H1 (cell line): ENCODE measurements around the gene OCLN. TPM values are rescaled to one million over a fixed set of nuclear protein-coding genes. Genes with fewer than 3 reads are reported as not detected.
"Not testable (repeated sequence)": the region's sequence is repeated elsewhere in the genome, so short reads cannot be mapped to it uniquely, and the experiment has no call there.

Source experiments
- CTCF ChIA-PET: fragments of 300-600 bp; sonication (Branson Sonifier 250); formaldehyde crosslinking; loops from one replicate; lab custom pipeline; 2021; ENCODE audit not compliant: partially characterized antibody; lab: Charles Lee
- POLR2A ChIA-PET: fragments of 300-600 bp; sonication (Branson Sonifier 250); formaldehyde crosslinking; loops from one replicate; lab custom pipeline; 2021; ENCODE audit warnings: inconsistent platforms; ENCODE audit not compliant: partially characterized antibody; lab: Charles Lee
- DNase-seq, 2 experiments: peaks; one replicate each; pipeline versions ENCODE4 v3.0.0 to v3.0.0-alpha.2; 2010 to 2022; ENCODE audit warnings: low spot score in 2 of 2, low read depth in 1 of 2, mixed read lengths in 1 of 2
- FAIRE-seq: peaks from 2 replicates; lab custom pipeline; 2011; peaks lifted over from hg19 to GRCh38; lab: Jason Lieb, UNC
- H2AFZ ChIP-seq: 2 replicates; pipeline ENCODE4 v1.8.1; 2012; ENCODE audit warnings: low read length, inconsistent platforms
- H2AK5ac ChIP-seq: 2 replicates; pipeline ENCODE4 v1.6.1; 2013; ENCODE audit warnings: low read depth, low read length
- H2BK120ac ChIP-seq: replicated peaks from 2 replicates; pipeline ENCODE3; 2013; ENCODE audit warnings: low read depth, low read length, inconsistent platforms
- H2BK12ac ChIP-seq: 2 replicates; pipeline ENCODE4 v1.6.1; 2013; ENCODE audit warnings: low read depth, low read length
- H2BK15ac ChIP-seq: 2 replicates; pipeline ENCODE4 v1.6.1; 2013; ENCODE audit warnings: low read length
- H2BK20ac ChIP-seq: 2 replicates; pipeline ENCODE4 v1.6.1; 2013; ENCODE audit warnings: low read length
- H2BK5ac ChIP-seq: 2 replicates; pipeline ENCODE4 v1.6.1; 2013; ENCODE audit warnings: low read depth, low read length
- H3K14ac ChIP-seq: 2 replicates; pipeline ENCODE4 v1.6.1; 2013; ENCODE audit warnings: inconsistent platforms; ENCODE audit not compliant: insufficient read length
- H3K18ac ChIP-seq: 2 replicates; pipeline ENCODE4 v1.6.1; 2013; ENCODE audit warnings: low read length; ENCODE audit errors: extremely low read depth
- H3K23ac ChIP-seq: 2 replicates; pipeline ENCODE4 v1.6.1; 2013; ENCODE audit warnings: inconsistent platforms; ENCODE audit not compliant: insufficient read length
- H3K23me2 ChIP-seq: 2 replicates; pipeline ENCODE4 v1.6.1; 2013; ENCODE audit warnings: low read depth, low read length
- H3K27ac ChIP-seq: 2 replicates; pipeline ENCODE4 v1.6.1; 2011; ENCODE audit warnings: low read depth, low read length, inconsistent platforms
- H3K27me3 ChIP-seq, 4 experiments: replicated peaks in 1 of 4; 1 replicate in 1 of 4; 2 replicates in 3 of 4; pipeline versions ENCODE4 v1.6.1 to v1.8.1; 2011 to 2013; ENCODE audit warnings: low read length in 3 of 4, mild to moderate bottlenecking in 3 of 4, inconsistent platforms in 2 of 4, mixed read lengths in 2 of 4, moderate library complexity in 1 of 4; ENCODE audit not compliant: control insufficient read depth in 3 of 4, insufficient read depth in 3 of 4; ENCODE audit errors: extremely low read depth in 1 of 4
- H3K36me3 ChIP-seq, 4 experiments: 2 replicates each; pipeline versions ENCODE4 v1.6.1 to v1.8.1; 2011 to 2013; ENCODE audit warnings: mild to moderate bottlenecking in 4 of 4, low read length in 3 of 4, moderate library complexity in 2 of 4, control low read depth in 1 of 4, inconsistent platforms in 1 of 4; ENCODE audit not compliant: insufficient read depth in 4 of 4, control insufficient read depth in 2 of 4
- H3K4ac ChIP-seq: replicated peaks from 2 replicates; pipeline ENCODE3; 2013; ENCODE audit warnings: low read length, low read depth, mixed read lengths, inconsistent platforms; ENCODE audit not compliant: insufficient read length
- H3K4me1 ChIP-seq, 4 experiments: replicated peaks in 1 of 4; 1 replicate in 1 of 4; 2 replicates in 3 of 4; pipeline versions ENCODE4 v1.6.1 to v1.8.1; 2011 to 2013; ENCODE audit warnings: low read length in 3 of 4, inconsistent platforms in 2 of 4, mixed read lengths in 1 of 4; ENCODE audit not compliant: insufficient read depth in 4 of 4, control insufficient read depth in 3 of 4
- H3K4me2 ChIP-seq, 2 experiments: 2 replicates each; pipeline versions ENCODE4 v1.6.1 to v1.8.1; 2011 to 2013; ENCODE audit warnings: low read depth in 2 of 2, low read length in 2 of 2, control low read depth in 1 of 2, inconsistent platforms in 1 of 2, mild to moderate bottlenecking in 1 of 2; ENCODE audit not compliant: insufficient read depth in 1 of 2
- H3K4me3 ChIP-seq, 4 experiments: fragments of 200-600, 300-600 bp in 1 of 4; sonication (generic), shearing (Covaris generic), sonication (Bioruptor Twin) in 1 of 4; 2 replicates each; pipeline versions ENCODE4 v1.5.1 to v1.8.1; 2011 to 2016; ENCODE audit warnings: low read length in 4 of 4, low read depth in 3 of 4, control low read depth in 2 of 4, inconsistent platforms in 2 of 4, mild to moderate bottlenecking in 2 of 4, mixed read lengths in 1 of 4, moderate library complexity in 1 of 4; ENCODE audit not compliant: insufficient read depth in 2 of 4; ENCODE audit errors: extremely low read depth in 1 of 4
- H3K56ac ChIP-seq: replicated peaks from 2 replicates; pipeline ENCODE3; 2013; ENCODE audit warnings: low read depth, mild to moderate bottlenecking, mixed read lengths, low read length, inconsistent platforms; ENCODE audit not compliant: insufficient read length
- H3K79me1 ChIP-seq: 2 replicates; pipeline ENCODE4 v1.6.1; 2013; ENCODE audit warnings: low read depth, low read length, control low read depth
- H3K79me2 ChIP-seq, 2 experiments: 2 replicates each; pipeline versions ENCODE4 v1.6.1 to v1.8.1; 2012 to 2013; ENCODE audit warnings: low read length in 2 of 2, mild to moderate bottlenecking in 2 of 2, inconsistent platforms in 1 of 2; ENCODE audit not compliant: insufficient read depth in 2 of 2, control insufficient read depth in 1 of 2
- H3K9ac ChIP-seq, 4 experiments: replicated peaks in 1 of 4; 1 replicate in 1 of 4; 2 replicates in 3 of 4; pipeline versions ENCODE4 v1.6.1 to v1.8.1; 2011 to 2013; ENCODE audit warnings: low read depth in 3 of 4, low read length in 3 of 4, control low read depth in 2 of 4, mild to moderate bottlenecking in 2 of 4, moderate library complexity in 2 of 4, inconsistent platforms in 1 of 4; ENCODE audit errors: extremely low read depth in 1 of 4
- H3K9me3 ChIP-seq, 2 experiments: 2 replicates each; pipeline versions ENCODE4 v1.6.1 to v1.8.1; 2012 to 2013; ENCODE audit warnings: mild to moderate bottlenecking in 2 of 2, moderate library complexity in 2 of 2, control low read depth in 1 of 2, inconsistent platforms in 1 of 2, low read depth in 1 of 2, low read length in 1 of 2, mixed read lengths in 1 of 2; ENCODE audit not compliant: insufficient read depth in 2 of 2
- H4K20me1 ChIP-seq, 2 experiments: replicated peaks in 1 of 2; 2 replicates each; pipeline versions ENCODE3 to v1.8.1; 2011 to 2013; ENCODE audit warnings: inconsistent platforms in 2 of 2, low read length in 2 of 2, mild to moderate bottlenecking in 1 of 2; ENCODE audit not compliant: insufficient read depth in 2 of 2, control insufficient read depth in 1 of 2
- H4K5ac ChIP-seq: 2 replicates; pipeline ENCODE4 v1.6.1; 2013; ENCODE audit warnings: low read length, low read depth, mixed read lengths, inconsistent platforms; ENCODE audit not compliant: insufficient read length
- H4K8ac ChIP-seq: 2 replicates; pipeline ENCODE4 v1.8.0; 2013; ENCODE audit warnings: mild to moderate bottlenecking, moderate library complexity, low read length, inconsistent platforms; ENCODE audit not compliant: insufficient read depth; ENCODE audit errors: extremely low read depth
- H4K91ac ChIP-seq: replicated peaks from 2 replicates; pipeline ENCODE3; 2013; ENCODE audit warnings: low read length, mixed read lengths, inconsistent platforms; ENCODE audit not compliant: insufficient read length
- HDAC2 ChIP-seq, 2 experiments: fragments of 300-600 bp in 1 of 2; sonication (generic) in 1 of 2; IDR thresholded peaks; 2 replicates each; pipeline ENCODE4 v1.6.1; 2011 to 2012; ENCODE audit warnings: low read depth in 2 of 2, low read length in 2 of 2, mild to moderate bottlenecking in 2 of 2, moderate library complexity in 2 of 2, borderline replicate concordance in 1 of 2, inconsistent platforms in 1 of 2
- MAFK ChIP-seq: IDR thresholded peaks from 2 replicates; pipeline ENCODE4 v1.6.1; 2012; ENCODE audit warnings: low read depth, mild to moderate bottlenecking, improper control_type of control experiment, low read length
- POLR2A ChIP-seq, 2 experiments: IDR thresholded peaks; 1 replicate in 1 of 2; 2 replicates in 1 of 2; pipeline ENCODE4 v1.6.1; 2011; ENCODE audit warnings: low read depth in 2 of 2, low read length in 2 of 2, mild to moderate bottlenecking in 2 of 2; ENCODE audit errors: control extremely low read depth in 1 of 2
- POU5F1 ChIP-seq: IDR thresholded peaks from 2 replicates; pipeline ENCODE4 v1.6.1; 2011; ENCODE audit warnings: low read depth, mild to moderate bottlenecking, low read length, moderate library complexity
- RAD21 ChIP-seq, 2 experiments: IDR thresholded peaks in 1 of 2; conservative IDR thresholded peaks in 1 of 2; 2 replicates each; pipeline ENCODE4 v1.6.1; 2011; ENCODE audit warnings: low read depth in 2 of 2, low read length in 2 of 2, improper control_type of control experiment in 1 of 2, inconsistent platforms in 1 of 2, mild to moderate bottlenecking in 1 of 2, moderate library complexity in 1 of 2
- WGBS, 2 experiments: shearing (Covaris generic) in 1 of 2; methylation state at CpG; one replicate each; pipeline versions ENCODE4 v1.1.6 to v1.1.7; 2013 to 2015; ENCODE audit warnings: low lambda C conversion rate in 2 of 2, mixed read lengths in 2 of 2, inconsistent platforms in 1 of 2, low coverage in 1 of 2, missing lambda C conversion rate in 1 of 2; ENCODE audit not compliant: insufficient replicate concordance in 2 of 2, insufficient coverage in 1 of 2, insufficient read length in 1 of 2; ENCODE audit errors: extremely low coverage in 1 of 2, missing lambda C conversion rate in 1 of 2; 5-methylcytosine and 5-hydroxymethylcytosine counted together
- polyA plus RNA-seq, 7 experiments: library from polyadenylated mRNA; depleted of rRNA in 3 of 7; stranded (reverse) in 5 of 7; unstranded in 2 of 7; fragments of >200 nt in 5 of 7; fragments of 200-250 nt in 2 of 7; gene quantifications; 1 replicate in 5 of 7; 2 replicates in 1 of 7; 4 replicates in 1 of 7; pipeline versions ENCODE4 v1.2.1 to v1.2.3, GENCODE V29; 2011 to 2013; ENCODE audit warnings: missing spikeins in 2 of 7, mixed read lengths in 2 of 7
- total RNA-seq: library from RNA; stranded (reverse); fragmentation: NEBNext Ultra II Directional; extraction: Animal tissue kit (Norgen Biotek cat#: 25700); gene quantifications from 2 replicates; pipeline ENCODE4 v1.2.1, GENCODE V29; 2021
- TF ChIP-seq, protein P1 (sequence below): IDR thresholded peaks from 2 replicates; pipeline ENCODE4 v1.6.1; 2011; ENCODE audit warnings: low read depth, mild to moderate bottlenecking, low read length; ENCODE audit not compliant: insufficient read depth

The OCLN gene
- total and polyA plus RNA-seq, 2 of the 8 experiments (the other 6 are each of a cell fraction or from before 2014, with no cell fraction given): 27.9 to 85.5 TPM

DNA sequence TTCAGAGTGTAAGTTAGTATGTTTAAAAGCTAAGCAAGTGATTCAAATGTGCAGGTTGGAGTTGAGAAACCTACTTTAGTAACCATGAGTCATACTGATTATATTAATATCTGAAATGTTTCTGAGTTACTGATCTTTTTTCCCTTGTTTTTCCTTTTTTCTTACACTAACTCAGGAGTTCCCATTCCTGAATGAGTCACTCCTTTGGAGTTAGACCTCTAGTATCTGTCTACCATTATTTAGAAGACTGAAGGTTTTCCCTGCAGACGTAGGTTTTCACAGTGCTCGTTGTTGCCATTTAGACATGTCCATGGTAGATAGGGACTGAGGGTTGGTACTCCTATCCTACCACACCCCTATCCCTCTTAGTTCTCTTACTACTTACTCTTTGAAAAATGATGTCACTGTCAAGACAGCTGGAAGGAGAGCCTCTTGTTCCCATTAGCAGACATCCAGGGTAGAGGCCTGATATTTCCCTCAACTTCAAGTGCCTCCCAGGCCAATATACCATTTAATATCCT lies 20.2 kb downstream of the OCLN start (continued):
- TF ChIP-seq RAD21 (IDR thresholded peaks at IDR 0.05 in 1 of 2, conservative IDR thresholded peaks at IDR 0.05 in 1 of 2; ENCODE audit: low read depth in 2 of 2, low read length in 2 of 2) (no peak), HDAC2 (IDR thresholded peaks at IDR 0.05; ENCODE audit: borderline replicate concordance in 1 of 2, low read depth in 2 of 2, low read length in 2 of 2) (no peak), POU5F1 (no peak), MAFK (no peak), POLR2A (IDR thresholded peaks at IDR 0.05; ENCODE audit: control extremely low read depth in 1 of 2, low read depth in 2 of 2, low read length in 2 of 2) (no peak)
- TF ChIP-seq, protein P1, sequence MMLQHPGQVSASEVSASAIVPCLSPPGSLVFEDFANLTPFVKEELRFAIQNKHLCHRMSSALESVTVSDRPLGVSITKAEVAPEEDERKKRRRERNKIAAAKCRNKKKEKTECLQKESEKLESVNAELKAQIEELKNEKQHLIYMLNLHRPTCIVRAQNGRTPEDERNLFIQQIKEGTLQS: no peak

DNA sequence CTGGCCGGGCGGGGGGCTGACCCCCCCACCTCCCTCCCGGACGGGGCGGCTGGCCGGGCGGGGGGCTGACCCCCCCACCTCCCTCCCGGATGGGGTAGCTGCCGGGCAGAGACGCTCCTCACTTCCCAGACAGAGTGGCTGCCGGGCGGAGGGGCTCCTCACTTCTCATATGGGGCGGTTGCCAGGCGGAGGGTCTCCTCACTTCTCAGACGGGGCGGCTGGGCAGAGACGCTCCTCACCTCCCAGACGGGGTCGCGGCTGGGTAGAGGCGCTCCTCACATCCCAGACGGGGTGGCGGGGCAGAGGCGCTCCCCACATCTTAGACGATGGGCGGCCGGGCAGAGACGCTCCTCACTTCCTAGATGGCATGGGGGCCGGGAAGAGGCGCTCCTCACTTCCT lies 23.0 kb downstream of the OCLN start:
- H2BK5ac ChIP-seq, H3K56ac ChIP-seq, H3K23me2 ChIP-seq, H2AK5ac ChIP-seq, H2BK12ac ChIP-seq, H3K4me2 ChIP-seq, H3K79me2 ChIP-seq, H2BK15ac ChIP-seq, POLR2A ChIA-PET, H3K14ac ChIP-seq, H2AFZ ChIP-seq, H4K20me1 ChIP-seq, H3K4ac ChIP-seq, H4K5ac ChIP-seq, H3K27me3 ChIP-seq, H3K18ac ChIP-seq, H3K79me1 ChIP-seq, H2BK20ac ChIP-seq, H3K23ac ChIP-seq, DNase-seq, H4K91ac ChIP-seq, H4K8ac ChIP-seq, H3K4me1 ChIP-seq, FAIRE-seq, H3K9ac ChIP-seq, H3K27ac ChIP-seq, CTCF ChIA-PET, H2BK120ac ChIP-seq, H3K4me3 ChIP-seq: not testable (repeated sequence)
- H3K9me3 ChIP-seq: peaks cover 4 to 14% of the 10 kb centered on the region in 2 experiments; a peak in 2 of 4 replicates
- peaks cover 2 to 20% (median 10%) of the 10 kb centered on the region in 4 experiments; a peak in 5 of 8 replicates for H3K36me3 ChIP-seq
- no CpG with 5 or more reads among the region's 30 CpGs for WGBS, 2 experiments
